Type B pancreatic cell (in vitro differentiated cells): ENCODE measurements around the gene TLX2. TPM values are rescaled to one million over a fixed set of nuclear protein-coding genes. Genes with fewer than 3 reads are reported as not detected.

Experiments used
- DNase-seq: peaks from one replicate; pipeline ENCODE4 v3.0.0; 2021; ENCODE audit warnings: mixed read lengths; ENCODE audit not compliant: unreplicated experiment; ENCODE audit errors: extremely low spot score
- H3K27ac Mint-ChIP-seq: 2 replicates; pipeline ENCODE4 v1.8.0; 2021; ENCODE audit warnings: mild to moderate bottlenecking, mixed read lengths
- H3K27me3 Mint-ChIP-seq: 2 replicates; pipeline ENCODE4 v1.8.0; 2021; ENCODE audit warnings: mixed read lengths
- H3K36me3 Mint-ChIP-seq: 2 replicates; pipeline ENCODE4 v1.8.0; 2021; ENCODE audit warnings: mixed read lengths
- H3K4me1 Mint-ChIP-seq: one replicate; pipeline ENCODE4 v1.8.0; 2021; ENCODE audit warnings: mixed read lengths; ENCODE audit not compliant: unreplicated experiment
- H3K4me3 Mint-ChIP-seq: 2 replicates; pipeline ENCODE4 v1.8.0; 2021; ENCODE audit warnings: mild to moderate bottlenecking, mixed read lengths
- H3K9me3 Mint-ChIP-seq: 2 replicates; pipeline ENCODE4 v1.8.0; 2021; ENCODE audit warnings: mixed read lengths
- total RNA-seq: library from RNA; stranded (reverse); gene quantifications from 2 replicates; pipeline ENCODE4 v1.2.1, GENCODE V29; 2021; ENCODE audit warnings: low replicate concordance
- TF ChIP-seq, protein P1 (sequence below): fragments of 200-600 bp; sonication (generic); conservative IDR thresholded peaks from 2 replicates; pipeline ENCODE4 v1.5.0; 2021; ENCODE audit warnings: antibody characterized with exemption, mild to moderate bottlenecking

TLX2 gene
- total RNA-seq, 1 donor from 2014 or later = 2.9 TPM

DNA sequence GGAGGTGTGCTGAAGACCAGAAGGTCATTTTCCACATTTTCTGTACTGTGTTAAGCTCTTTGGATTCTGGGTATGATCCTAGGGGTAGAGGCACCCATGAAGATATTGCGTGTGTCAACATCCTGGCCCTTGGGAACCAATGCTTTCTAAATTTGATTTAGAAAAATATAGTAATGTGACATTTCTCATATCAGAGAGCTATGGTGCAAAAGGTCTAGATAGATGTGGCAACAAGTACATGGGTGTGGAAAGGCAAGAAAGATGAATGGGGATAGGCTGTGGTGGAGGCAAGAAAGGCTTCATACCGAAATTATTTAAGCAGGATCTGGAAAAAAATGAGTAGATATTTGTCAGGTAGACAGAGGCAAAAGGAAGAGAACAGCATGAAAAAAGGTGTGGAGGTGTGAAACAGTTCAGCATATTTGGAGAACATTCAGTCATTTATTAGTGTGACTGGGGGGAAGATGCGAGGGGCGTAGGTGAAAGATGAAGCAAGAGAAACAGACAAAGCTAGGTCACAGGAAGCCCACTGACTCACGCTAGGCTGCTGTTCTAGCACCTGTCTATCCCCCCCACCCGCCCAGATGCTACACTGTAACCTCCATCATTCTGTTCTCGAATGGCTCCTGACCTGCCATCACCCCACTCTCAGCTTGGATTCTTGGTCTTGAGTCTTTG lies 52.0 kb downstream of the TLX2 start:
- TF ChIP-seq, protein P1, sequence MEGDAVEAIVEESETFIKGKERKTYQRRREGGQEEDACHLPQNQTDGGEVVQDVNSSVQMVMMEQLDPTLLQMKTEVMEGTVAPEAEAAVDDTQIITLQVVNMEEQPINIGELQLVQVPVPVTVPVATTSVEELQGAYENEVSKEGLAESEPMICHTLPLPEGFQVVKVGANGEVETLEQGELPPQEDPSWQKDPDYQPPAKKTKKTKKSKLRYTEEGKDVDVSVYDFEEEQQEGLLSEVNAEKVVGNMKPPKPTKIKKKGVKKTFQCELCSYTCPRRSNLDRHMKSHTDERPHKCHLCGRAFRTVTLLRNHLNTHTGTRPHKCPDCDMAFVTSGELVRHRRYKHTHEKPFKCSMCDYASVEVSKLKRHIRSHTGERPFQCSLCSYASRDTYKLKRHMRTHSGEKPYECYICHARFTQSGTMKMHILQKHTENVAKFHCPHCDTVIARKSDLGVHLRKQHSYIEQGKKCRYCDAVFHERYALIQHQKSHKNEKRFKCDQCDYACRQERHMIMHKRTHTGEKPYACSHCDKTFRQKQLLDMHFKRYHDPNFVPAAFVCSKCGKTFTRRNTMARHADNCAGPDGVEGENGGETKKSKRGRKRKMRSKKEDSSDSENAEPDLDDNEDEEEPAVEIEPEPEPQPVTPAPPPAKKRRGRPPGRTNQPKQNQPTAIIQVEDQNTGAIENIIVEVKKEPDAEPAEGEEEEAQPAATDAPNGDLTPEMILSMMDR = no peak
- no peak overlapping the region for H3K4me3 Mint-ChIP-seq
- no peaks in the 10 kb centered on the region for H3K36me3 Mint-ChIP-seq
- H3K4me1 Mint-ChIP-seq = no peaks in the 10 kb centered on the region
- H3K27ac Mint-ChIP-seq = no peak overlapping the region
- H3K27me3 Mint-ChIP-seq = peaks cover 60% of the 10 kb centered on the region
- H3K9me3 Mint-ChIP-seq = no peaks in the 10 kb centered on the region
- no peak for DNase-seq

DNA sequence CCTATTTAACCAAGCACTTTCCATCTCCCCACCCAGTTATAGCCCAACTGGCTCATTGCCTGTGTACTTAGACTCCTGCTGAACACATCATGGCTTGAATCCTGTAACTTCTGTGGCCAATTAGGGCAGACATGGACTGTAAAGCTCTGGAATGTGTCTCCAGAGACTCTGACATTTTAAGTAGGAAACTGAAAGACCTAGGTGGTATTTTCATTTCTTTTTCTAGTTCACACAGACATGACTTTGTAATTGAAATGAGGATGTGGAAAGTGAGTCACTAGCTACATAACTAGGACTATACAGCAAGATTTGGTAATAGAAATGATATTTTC lies 52.5 kb downstream of the TLX2 start:
- Mint-ChIP-seq H3K9me3 (no peaks in the 10 kb centered on the region), H3K27me3 (peaks cover 55% of the 10 kb centered on the region), H3K4me1 (no peaks in the 10 kb centered on the region), H3K27ac (no peak overlapping the region), H3K36me3 (no peaks in the 10 kb centered on the region), H3K4me3 (no peak overlapping the region)
- no peak for DNase-seq
- TF ChIP-seq, protein P1 = no peak

Other genes starting within 250 kb of the TLX2 start
- 1.5 and 6.4 TPM in 2 replicates for gene SLC4A5, start 171.0 kb upstream of the TLX2 start, total RNA-seq
- gene DCTN1, start 134.1 kb upstream of the TLX2 start, total RNA-seq = 120 and 165 TPM in 2 replicates
- gene C2orf81, start 92.8 kb upstream of the TLX2 start, total RNA-seq = 2.9 and 10.4 TPM in 2 replicates
- gene WDR54, start 92.7 kb upstream of the TLX2 start, total RNA-seq = 10.0 and 41.7 TPM in 2 replicates
- 72.1 and 88.3 TPM in 2 replicates for gene RTKN, start 72.5 kb upstream of the TLX2 start, total RNA-seq
- 30.2 and 40.5 TPM in 2 replicates for gene INO80B, start 59.4 kb upstream of the TLX2 start, total RNA-seq
- 76.7 and 121 TPM in 2 replicates for gene WBP1, start 56.0 kb upstream of the TLX2 start, total RNA-seq
- 60.9 and 73.1 TPM in 2 replicates for gene MOGS, start 49.1 kb upstream of the TLX2 start, total RNA-seq
- gene MRPL53, start 41.8 kb upstream of the TLX2 start, total RNA-seq = 74.2 and 76.1 TPM in 2 replicates
- gene CCDC142, start 31.5 kb upstream of the TLX2 start, total RNA-seq = 18.0 and 30.1 TPM in 2 replicates
- gene TTC31, start 31.4 kb upstream of the TLX2 start, total RNA-seq = 21.1 and 27.5 TPM in 2 replicates
- 1.5 and 2.8 TPM in 2 replicates for gene LBX2, start 14.8 kb upstream of the TLX2 start, total RNA-seq
- gene PCGF1, start 6.8 kb upstream of the TLX2 start, total RNA-seq = 30.1 and 32.8 TPM in 2 replicates
- 1.4 and 3.2 TPM in 2 replicates for gene DQX1, start 11.8 kb downstream of the TLX2 start, total RNA-seq
- gene AUP1, start 15.3 kb downstream of the TLX2 start, total RNA-seq = 111 and 122 TPM in 2 replicates
- gene HTRA2, start 15.5 kb downstream of the TLX2 start, total RNA-seq = 30.7 and 42.7 TPM in 2 replicates
- gene LOXL3, start 39.5 kb downstream of the TLX2 start, total RNA-seq = 3.4 and 23.8 TPM in 2 replicates
- gene DOK1, start 40.3 kb downstream of the TLX2 start, total RNA-seq = 5.4 and 9.9 TPM in 2 replicates
- 0.24 and 0.71 TPM in 2 replicates for gene M1AP, start 133.9 kb downstream of the TLX2 start, total RNA-seq
- 7.1 and 17.0 TPM in 2 replicates for gene SEMA4F, start 139.8 kb downstream of the TLX2 start, total RNA-seq